ENCODE results near the gene PTPRN2.

The PTPRN2 gene

DNA sequence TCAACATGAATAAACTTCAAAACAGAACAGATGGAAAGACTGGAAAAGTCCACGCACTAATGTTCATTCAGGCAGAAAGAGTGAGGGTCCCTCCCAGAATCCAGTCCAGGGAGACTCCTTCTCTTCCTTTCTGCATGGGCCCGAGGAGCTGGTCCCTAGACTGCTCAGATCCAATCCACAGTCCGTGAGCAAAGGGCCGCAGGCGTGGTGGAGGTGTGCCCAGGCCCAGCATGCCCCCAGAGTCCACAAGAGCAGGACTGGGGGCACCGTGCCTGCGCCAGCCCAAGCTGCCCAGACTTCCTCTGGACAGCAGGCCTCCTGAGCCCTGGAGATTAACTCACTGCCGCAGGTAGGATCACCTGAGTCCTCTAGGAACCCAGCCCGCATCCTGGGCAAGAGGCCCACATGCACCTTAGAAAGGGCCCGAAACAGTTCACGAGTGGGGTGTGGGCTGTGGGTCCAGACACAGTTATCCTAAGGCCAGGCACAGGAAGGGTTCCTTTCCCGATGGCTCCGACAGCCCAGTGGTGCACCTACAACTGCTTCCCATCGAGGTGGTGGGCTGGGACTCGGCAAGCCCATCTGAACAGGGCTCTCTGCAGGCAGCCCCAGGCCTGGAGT is 719.8 kb downstream of the PTPRN2 start:
- DNase-seq (ENCODE audit: low read depth in 3 of 3), result no peak

DNA sequence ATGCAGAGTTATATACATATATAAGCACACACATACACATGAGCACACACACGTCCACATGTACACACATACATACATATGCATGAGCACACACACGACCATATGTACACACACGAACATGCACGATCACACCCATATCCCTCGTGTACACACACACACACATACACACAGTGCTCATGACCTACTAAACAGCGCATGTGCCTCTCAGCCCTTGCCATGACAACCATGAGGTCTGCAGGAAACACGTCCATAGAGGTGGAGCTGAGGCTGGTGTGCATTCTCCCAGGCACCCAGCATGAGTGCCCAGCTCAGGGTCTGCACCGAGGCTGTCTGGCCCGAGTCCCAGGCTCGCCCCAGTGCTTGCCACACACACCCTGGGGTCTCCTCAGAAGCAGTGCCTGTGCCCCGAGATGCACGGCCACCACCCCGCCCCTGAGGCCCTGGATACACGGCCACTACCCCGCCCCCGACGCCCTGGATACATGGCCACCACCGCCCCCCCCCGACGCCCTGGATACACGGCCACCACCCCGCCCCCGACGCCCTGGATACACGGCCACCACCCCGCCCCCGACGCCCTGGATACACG is 721.2 kb downstream of the PTPRN2 start:
- DNase-seq (ENCODE audit: low read depth in 3 of 3), result no peak

DNA sequence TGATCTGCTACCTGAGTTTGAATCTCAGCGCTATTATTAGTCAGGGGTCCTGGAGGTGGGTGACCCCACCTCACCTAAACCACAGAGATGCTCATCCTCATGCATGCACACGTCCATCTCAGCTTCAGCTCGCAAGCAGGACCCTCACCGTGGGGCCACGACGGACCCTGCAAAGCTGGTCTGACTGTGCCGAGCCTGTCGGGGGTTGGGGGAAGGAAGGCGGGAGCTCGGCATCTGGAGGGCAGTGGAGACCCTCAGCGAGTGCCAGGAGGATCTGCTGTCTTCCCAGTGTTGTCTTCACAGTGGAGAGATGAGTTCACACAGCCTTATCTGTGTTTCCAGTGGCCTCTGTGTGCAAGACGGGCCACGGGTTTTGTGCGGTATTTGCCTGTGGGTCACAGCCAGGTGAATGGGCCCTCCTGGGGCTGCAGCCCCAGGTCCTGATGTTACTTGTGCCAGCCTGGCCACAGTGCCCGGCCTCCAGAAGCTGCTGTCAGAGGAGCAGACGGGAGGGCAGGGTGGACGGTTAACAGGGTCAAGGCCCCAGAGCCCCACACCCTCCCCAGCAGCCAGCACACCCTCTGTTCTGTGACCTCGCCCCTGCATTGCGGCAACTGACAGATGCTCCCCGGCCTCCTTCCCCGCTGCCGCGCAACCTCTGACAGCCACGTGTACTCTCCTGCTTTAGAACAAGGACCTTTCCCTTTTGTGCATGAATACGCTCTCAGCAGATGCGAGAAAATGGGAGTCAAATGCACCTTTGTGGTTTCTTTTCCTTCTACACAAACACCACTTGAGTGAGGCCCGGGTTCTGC is 722.1 kb downstream of the PTPRN2 start:
- DNase-seq (ENCODE audit: low read depth in 3 of 3), result no peak

DNA sequence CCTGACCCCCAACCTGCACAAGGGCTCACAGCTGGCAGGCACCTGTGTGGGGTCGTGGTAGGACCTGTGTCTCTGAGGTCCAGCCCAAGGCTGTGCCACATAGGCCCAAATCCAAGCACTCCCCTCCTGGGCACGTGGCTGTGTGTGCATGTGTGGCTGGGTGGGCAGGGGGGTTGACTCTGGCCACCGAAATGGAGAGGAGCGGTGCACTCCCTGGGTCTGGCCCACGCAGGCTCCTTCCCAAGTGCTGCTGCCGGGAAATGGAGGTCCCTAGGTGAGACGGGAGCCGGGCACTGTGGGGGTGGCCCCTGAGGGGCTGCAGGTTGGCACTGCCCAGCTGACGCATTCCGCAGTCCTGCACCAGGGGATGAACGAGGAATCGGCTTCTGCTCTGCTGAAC is 722.7 kb downstream of the PTPRN2 start:
- DNase-seq (ENCODE audit: low read depth in 3 of 3), result no peak

DNA sequence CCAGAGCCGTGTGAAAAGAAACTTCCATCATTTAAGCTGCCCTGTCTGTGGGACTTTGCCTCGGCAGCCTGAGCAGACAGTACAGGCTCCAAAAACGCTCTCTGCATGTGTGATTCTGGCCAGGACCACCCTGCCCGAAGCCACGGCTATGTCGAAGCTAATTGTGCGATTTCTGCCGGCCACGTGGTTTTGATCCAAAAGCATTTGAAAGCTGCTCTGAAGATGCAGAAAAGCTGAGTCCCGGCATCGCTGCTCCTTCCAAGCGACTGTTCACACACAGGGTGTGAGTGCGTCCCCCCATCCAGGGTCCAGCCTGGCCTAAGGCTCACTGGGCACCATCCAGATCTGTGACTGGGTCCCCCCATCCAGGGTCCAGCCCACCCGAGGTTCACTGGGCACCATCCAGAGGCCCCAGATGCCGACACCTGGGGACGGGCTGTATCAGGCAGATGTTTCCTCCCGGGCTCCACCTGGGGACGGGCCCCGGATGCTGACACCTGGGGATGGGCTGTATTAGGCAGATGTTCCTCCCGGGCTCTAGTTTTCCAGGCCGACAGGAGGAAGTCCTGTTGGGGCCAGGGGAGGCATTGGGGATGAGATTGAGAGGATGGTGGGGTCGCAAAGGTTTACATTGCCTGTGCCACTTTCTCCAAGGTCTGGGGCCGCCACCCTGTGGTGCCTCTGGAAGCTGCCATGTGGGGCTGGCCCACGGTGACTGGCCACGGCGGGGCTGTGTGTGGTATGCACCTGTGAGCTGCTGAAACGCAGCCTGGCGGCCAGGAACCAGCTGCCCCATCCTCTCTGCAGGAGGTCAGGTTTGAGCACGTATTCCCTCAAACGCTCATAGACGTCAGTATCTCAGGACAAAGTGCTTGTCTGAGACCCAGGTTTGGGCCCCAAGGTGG is 723.5 kb downstream of the PTPRN2 start:
- DNase-seq (ENCODE audit: low read depth in 3 of 3), result no peak

DNA sequence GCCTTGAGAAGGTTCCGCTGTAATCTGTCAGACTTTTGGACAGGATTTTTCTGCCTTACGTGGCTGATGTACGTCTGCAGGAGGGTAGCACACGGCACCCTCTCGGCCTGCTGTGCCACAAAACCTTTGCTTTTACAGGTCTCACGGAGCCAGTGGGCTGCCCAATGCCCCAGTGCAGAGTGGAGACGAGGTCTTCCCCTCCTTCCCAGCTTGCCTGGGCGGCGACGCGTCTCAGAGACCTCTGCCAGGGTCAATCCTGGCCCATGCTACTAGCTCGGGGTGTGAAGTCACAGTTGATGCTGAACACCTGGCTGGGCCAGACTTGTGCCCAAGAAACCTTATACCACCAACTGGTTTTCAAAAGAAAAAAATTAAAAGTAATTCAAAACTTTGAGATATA is 724.4 kb downstream of the PTPRN2 start:
- DNase-seq (ENCODE audit: low read depth in 3 of 3), result no peak

DNA sequence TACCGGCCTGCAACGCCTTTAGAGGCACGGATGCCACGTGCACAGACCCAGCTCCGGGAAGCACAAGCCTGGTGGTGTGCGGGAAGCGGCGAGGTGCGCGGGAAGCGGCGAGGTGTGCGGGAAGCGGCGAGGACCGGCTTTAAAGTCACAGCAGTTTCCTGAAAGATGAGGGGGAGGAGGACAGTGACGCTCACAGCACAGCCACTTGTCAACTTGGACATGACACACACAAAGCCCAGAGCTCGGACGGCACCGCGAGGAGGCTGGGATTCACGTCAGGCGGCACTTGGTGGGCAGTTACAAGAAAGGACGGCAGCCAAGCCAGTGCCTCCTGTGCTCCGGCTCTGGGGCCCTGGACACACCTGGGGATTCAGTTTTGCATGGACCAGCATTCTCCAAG is 724.9 kb downstream of the PTPRN2 start:
- no peak for DNase-seq (ENCODE audit: low read depth in 3 of 3)

DNA sequence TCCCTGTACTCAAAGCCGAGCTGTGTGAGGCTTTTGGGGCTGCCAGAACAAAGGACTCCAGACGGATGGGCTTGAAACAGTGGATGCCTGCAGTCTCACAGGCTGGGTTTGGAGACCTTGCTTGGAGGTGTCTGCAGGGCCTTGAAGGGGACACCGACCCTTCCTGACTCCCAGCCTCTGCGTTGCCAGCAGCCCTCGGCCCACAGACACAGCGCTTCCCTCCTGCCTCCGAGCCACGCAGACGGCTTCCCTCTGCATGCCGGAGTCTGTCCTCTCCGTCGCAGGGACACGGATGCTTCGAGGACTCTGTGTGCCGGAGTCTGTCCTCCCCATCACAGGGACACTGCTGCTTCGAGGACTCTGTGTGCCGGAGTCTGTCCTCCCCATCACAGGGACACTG is 726.1 kb downstream of the PTPRN2 start:
- no peak for DNase-seq (ENCODE audit: low read depth in 3 of 3)

DNA sequence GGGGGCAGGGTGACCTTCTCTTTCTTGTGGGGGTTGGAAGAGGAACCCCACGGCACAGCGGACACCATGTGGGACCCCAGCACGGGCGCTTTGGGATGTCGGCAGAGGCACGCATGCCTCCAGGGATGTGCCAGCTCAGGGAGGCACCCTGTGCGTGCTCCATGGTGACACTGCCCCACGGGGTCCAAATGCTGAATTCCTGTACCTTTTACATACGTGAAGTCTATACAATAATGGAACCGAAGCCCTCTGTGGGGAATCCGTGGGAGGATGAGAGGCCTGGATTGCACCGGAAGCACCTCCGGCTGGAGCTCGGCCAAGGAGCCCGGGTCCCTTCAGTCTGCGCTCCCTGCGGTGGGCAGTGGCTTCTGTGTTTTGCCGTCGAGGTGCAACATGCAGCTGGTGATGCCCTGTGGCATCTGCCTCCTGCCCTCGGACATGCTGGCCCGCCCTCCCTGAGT is 726.6 kb downstream of the PTPRN2 start:
- no peak for DNase-seq (ENCODE audit: low read depth in 3 of 3)

DNA sequence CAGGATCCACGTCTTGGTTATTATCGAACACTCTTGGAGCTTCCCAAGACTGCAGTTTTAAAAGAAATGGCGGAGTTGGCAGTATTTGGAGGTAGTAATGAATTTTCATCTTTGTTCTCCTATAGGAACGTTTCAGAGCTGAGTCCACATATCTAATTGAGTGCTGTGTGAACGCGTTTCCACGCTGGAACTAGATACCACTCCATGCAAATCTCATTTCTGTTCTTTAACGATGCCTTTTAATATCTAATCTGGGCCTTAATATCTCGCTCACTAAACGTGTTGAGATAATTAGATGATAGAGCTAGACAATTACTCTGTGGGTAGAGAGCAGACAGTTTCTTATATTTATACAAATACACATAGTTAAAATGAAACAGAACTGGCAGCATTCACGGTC is 727.2 kb downstream of the PTPRN2 start:
- DNase-seq (ENCODE audit: low read depth in 3 of 3), result no peak

DNA sequence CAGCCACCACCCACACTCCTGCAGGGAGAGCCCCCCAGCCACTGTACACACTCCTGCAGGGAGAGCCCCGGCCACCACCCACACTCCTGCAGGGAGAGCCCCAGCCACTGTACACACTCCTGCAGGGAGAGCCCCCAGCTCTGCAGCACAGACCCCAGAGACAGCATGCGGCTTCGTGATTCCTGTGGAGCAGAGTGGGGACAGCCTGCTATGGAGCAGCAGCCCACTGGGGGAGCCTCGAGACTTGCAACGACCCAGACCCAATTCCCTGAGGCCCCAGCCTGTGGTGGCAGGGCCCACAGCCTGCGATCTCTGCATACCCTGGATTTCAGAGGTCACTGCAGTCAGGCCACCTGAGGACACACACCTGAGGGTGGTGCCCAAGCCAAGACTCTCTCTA is 727.7 kb downstream of the PTPRN2 start:
- DNase-seq (ENCODE audit: low read depth in 3 of 3), result no peak

DNA sequence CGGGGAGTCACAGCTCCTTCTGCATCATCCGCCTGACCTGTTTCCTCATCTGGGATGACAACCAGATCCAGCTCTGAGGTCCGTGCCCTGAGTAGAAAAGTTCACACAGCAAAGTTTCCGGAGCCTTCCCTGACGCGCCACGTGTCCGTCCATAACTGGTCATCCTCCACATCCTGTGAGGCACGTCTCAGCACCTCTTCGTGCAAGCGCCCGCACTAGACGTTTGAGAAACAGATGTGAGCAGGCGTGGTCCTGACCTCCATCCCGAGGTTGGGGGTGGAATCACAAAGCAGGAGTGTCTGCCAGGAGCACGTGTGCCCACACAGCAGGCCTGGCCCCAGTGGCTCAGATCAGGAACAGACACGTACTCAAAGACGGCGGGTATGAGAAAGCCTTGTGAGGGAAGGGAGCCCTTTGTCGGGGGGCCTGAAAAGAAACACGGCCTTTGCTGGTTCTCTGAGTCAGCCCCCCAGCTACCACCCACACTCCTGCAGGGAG is 730.0 kb downstream of the PTPRN2 start:
- no peak for DNase-seq (ENCODE audit: low read depth in 3 of 3)

DNA sequence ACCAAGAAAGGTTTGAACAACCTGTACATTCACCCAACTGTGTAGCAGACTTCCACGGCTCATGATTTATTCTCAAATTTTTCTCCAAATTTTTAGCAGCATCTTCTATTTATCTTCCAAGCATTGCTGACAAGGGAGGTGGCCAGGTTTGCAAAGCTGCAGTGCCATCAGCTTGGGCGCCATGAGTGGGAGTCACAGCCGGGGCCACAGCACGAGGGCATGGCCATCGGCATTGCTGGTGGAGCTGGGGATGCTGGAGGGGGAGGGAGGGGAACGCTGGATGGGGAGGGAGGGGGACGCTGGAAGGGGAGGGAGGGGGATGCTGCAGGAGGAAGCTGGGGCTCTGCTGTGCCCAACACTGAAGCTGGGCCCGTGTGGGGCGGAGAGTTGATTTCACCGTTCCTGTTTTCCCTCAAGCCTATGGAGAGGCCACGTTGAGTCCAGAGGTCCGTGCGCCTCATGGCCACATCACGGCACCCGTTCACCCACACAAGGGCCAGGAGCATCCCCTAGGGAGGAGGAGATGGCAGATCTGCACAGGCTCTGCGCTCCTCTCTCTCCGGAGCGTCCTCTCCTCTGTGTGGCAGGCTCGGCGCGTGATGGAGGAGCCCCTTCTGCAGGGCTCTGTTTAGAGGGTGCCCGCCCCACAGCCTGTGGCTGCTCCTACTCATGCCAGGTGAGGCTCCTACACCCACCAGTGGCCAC is 730.6 kb downstream of the PTPRN2 start:
- no peak for DNase-seq (ENCODE audit: low read depth in 3 of 3)

DNA sequence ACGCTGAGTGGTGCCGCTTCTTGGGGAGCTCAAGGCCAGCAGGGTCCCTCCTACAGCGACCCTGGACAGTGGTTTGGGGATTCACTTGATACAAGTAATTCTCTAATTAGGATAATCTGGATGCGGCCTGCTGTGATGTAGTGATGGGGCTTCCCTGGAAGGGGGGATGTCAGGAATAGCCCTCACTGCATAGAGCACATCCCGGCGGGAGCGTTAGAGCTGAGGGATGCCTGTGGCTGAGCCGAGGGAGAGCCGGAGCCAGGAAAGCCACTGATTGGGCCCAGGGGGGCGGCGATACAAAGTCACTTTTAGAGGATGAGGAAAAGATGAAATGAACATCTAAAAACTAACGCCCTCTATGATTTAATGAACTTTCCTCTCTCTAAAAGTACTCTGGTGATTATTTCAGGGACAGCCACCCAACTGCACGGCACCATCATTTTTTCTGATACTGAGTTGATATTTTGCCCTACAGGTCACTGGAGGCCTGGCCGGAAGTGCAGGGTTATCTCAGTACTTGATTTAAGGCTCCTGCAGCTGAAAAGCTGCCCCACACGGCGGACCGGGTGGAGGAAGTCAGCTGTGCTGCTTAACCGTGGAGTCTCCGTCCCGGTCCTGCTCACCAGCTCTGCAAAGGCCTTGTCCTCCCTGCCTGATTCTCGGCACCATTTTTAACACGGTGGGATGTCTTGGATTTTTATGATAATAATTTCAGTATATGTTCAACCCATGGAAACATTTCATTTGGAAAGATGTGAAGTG is 732.0 kb downstream of the PTPRN2 start:
- DNase-seq (ENCODE audit: low read depth in 3 of 3), result no peak

DNA sequence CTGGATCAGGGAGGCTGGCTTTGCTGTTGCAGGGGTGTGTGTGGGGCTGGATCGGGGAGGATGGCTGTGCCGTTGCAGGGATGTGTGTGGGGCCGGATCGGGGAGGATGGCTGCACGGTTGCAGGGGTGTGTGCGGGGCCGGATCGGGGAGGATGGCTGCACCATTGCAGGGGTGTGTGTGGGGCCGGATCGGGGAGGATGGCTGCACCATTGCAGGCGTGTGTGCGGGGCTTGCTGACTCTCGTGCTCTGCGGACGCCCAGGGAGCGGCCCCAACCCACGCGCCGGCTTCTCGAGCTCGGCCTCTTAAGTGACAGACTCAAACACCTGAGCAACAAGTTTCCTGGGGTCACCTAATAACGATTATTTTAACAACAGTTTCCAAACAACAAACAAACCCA is 732.6 kb downstream of the PTPRN2 start:
- no peak for DNase-seq (ENCODE audit: low read depth in 3 of 3)

DNA sequence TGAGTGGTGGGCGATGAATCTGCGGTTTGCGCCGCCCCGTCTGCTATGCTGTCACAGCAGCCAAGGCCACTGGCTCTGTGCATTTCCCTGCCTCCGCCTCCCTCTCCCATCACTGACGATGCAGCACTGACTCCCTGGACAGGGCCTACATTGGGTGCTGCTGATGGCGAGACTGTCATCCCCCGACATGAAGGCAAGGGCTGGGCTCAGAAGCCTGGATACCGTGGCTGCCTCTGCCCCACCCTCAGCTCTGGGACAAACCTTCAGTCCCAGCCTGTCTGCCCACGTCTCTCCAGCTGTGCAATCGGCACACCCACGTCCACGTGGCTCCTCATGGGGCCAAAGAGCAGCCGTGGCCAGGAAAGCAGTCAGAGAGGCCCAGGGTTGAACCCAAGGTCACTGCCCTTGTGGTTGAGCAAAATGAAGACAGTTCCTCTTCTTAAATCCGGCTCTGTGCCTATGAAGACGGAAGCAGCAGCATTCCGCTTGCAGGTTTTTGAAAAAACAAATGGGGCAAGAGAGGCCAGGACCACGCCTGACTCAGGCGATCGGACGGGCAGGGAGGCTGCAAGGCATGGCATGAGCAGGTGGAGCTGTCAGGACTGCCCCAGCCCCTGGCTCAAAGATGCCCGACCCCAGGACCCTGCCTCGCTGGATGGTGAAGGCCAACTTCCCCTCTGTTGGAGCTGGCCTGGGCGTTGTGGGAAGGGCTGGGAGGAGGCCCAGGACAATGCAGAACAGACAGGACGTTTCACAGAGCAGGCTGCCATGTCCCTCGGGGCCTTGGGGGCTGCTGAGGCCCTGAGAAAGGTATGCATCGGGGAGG is 733.3 kb downstream of the PTPRN2 start:
- DNase-seq (ENCODE audit: low read depth in 3 of 3), result no peak

DNA sequence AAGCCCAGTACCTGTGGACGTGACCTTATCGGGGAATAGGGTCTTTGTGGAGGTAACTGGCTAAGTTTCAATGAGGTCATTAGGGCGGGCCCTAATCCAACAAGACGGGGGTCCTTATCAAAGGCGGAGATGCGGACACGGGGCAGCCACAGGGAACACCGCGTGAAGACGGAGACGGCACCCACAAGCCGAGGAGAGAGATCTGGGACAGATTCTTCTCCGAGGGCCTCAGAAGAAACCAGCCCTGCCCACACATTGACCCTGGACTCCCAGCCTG is 733.9 kb downstream of the PTPRN2 start:
- DNase-seq (ENCODE audit: low read depth in 3 of 3), result no peak

DNA sequence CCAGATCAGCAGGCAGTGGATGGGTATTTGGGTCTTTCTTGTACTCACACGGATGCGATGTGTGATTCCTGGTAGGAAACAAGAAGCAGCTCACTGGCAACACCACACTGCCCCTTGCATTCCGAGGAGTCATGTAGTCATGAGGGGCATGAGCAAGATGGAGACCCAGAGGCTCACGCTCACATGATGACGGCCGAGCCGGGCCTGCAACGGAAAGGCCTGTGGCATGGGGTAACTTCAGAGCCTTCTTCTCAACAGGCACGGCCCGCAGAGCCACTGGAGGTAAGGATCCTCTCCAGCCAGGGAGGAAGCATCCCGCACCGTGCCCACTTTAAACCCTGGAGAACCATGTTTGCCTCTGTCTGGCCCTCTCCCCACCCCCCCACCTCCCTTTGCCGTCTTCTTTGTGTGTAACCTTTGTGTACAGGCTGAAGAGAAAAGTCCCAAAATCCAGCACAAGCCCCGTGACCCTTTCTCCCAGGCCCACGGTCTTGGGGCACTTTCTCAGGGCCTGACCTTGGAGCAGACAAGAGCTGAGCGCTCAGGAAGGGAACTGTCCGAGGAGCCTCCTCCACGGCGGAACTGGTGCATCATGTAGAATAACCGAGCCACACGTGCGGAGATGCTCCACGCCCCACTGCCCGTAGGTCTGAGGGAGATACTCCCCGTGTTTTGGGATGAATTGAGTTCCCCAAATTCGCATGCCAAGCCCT is 734.4 kb downstream of the PTPRN2 start:
- DNase-seq (ENCODE audit: low read depth in 3 of 3), result no peak

DNA sequence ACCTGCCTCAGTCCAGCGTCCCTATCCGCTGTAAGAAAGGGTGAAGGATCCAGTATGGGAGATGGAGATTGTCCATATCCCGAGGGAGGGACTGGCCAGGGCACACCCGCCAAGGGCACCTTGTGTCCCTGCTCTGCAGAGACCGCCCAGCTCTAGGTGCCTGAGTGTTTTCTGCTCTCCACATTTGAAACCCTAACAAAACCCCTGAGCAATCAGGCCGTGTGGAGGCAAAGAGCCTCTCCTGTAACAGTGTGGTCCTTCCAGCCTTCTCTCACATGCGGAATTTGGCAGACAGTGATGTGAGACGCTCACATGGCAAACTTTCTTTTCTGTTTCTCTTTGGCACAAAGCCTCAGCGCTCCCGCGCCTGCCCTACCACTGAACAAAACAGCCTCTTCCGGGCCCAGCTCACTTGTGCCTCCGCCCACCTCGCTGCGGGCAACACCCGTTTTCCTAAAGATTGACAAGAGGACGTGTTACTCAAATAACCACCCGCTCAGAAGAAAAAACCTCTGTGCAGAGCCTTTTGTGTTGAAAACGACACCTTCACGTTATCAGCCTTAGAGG is 736.0 kb downstream of the PTPRN2 start:
- peak; percentile 58 to 81 (median 70) for DNase-seq (ENCODE audit: low read depth in 3 of 3)
